B cell (primary cell): ENCODE measurements around the gene MRPL23. TPM values are rescaled to one million over a fixed set of nuclear protein-coding genes. Genes with fewer than 3 reads are reported as not detected.

Experiments
- ATAC-seq: fragments of 200-7000 bp; cut with Tn5 transposase; one replicate; pipeline ENCODE4 v1.10.0; 2021; ENCODE audit warnings: low read depth, mild to moderate bottlenecking, moderate number of reproducible peaks, moderate library complexity
- CTCF ChIA-PET: fragments of 350-600 bp; sonication (Branson Sonifier 250); formaldehyde crosslinking; loops from one replicate; lab custom pipeline; 2021; ENCODE audit warnings: antibody characterized with exemption, inconsistent platforms; lab: Charles Lee
- POLR2A ChIA-PET: fragments of 350-600 bp; sonication (Branson Sonifier 250); formaldehyde crosslinking; loops from one replicate; lab custom pipeline; 2021; ENCODE audit warnings: antibody characterized with exemption; lab: Charles Lee
- DNase-seq: peaks from one replicate; pipeline ENCODE4 v3.0.0; 2013
- H2AFZ ChIP-seq: 2 replicates; pipeline ENCODE4 v1.6.1; 2012; ENCODE audit warnings: mild to moderate bottlenecking, low read depth, low read length; ENCODE audit not compliant: insufficient read depth, poor library complexity, severe bottlenecking
- H3K27ac ChIP-seq, 2 donors: 1 replicate in 1 of 2; 2 replicates in 1 of 2; pipeline ENCODE4 v1.5.1; 2012 to 2013; ENCODE audit warnings: low read length in 2 of 2, mild to moderate bottlenecking in 2 of 2, moderate library complexity in 1 of 2
- H3K27me3 ChIP-seq, 4 experiments: fragments of 200-600 bp in 1 of 4; sonication (generic) in 1 of 4; replicated peaks in 1 of 4; 1 replicate in 2 of 4; 2 replicates in 2 of 4; pipeline versions ENCODE4 v1.6.1 to v1.7.0; 2013 to 2016; ENCODE audit warnings: low read length in 3 of 4, mild to moderate bottlenecking in 2 of 4, mixed read lengths in 1 of 4, moderate library complexity in 1 of 4; ENCODE audit not compliant: insufficient read depth in 4 of 4, control insufficient read depth in 3 of 4; ENCODE audit errors: control extremely low read depth in 1 of 4
- H3K36me3 ChIP-seq, 2 experiments: replicated peaks in 1 of 2; 1 replicate in 1 of 2; 2 replicates in 1 of 2; pipeline versions ENCODE4 v1.6.1 to v1.7.1; 2013; ENCODE audit warnings: low read length in 1 of 2; ENCODE audit not compliant: insufficient read depth in 2 of 2, control insufficient read depth in 1 of 2; ENCODE audit errors: control extremely low read depth in 1 of 2, extremely low read depth in 1 of 2
- H3K4me1 ChIP-seq, 2 donors: fragments of 200-600 bp in 1 of 2; sonication (generic) in 1 of 2; 1 replicate in 1 of 2; 2 replicates in 1 of 2; pipeline versions ENCODE4 v1.5.1 to v1.6.1; 2013 to 2017; ENCODE audit warnings: low read length in 2 of 2; ENCODE audit not compliant: control insufficient read depth in 2 of 2, insufficient read depth in 2 of 2
- H3K4me2 ChIP-seq: replicated peaks from 2 replicates; pipeline ENCODE3; 2012; ENCODE audit warnings: mild to moderate bottlenecking, low read depth, low read length; ENCODE audit not compliant: poor library complexity, severe bottlenecking
- H3K4me3 ChIP-seq, 5 experiments: fragments of 200-600 bp in 1 of 5; sonication (generic) in 1 of 5; 1 replicate in 3 of 5; 2 replicates in 2 of 5; pipeline versions ENCODE4 v1.5.1 to v1.7.0; 2011 to 2016; ENCODE audit warnings: low read length in 4 of 5, mild to moderate bottlenecking in 4 of 5, low read depth in 2 of 5, control low read depth in 1 of 5, moderate library complexity in 1 of 5; ENCODE audit not compliant: insufficient read depth in 1 of 5; ENCODE audit errors: control extremely low read depth in 1 of 5, extremely low read depth in 1 of 5
- H3K79me2 ChIP-seq: fragments of 200-600 bp; sonication (generic); one replicate; pipeline ENCODE4 v1.6.0; 2016; ENCODE audit warnings: low read length; ENCODE audit not compliant: control insufficient read depth, insufficient read depth
- H3K9ac ChIP-seq: fragments of 200-600 bp; sonication (generic); 2 replicates; pipeline ENCODE4 v1.6.1; 2017; ENCODE audit warnings: mild to moderate bottlenecking, low read length, moderate library complexity
- H3K9me3 ChIP-seq, 3 donors: one replicate each; pipeline versions ENCODE4 v1.6.1 to v1.7.1; 2013; ENCODE audit warnings: low read length in 2 of 3; ENCODE audit not compliant: control insufficient read depth in 2 of 3, insufficient read depth in 1 of 3; ENCODE audit errors: control extremely low read depth in 1 of 3
- H4K20me1 ChIP-seq: 2 replicates; pipeline ENCODE4 v1.6.0; 2012; ENCODE audit warnings: mild to moderate bottlenecking, low read length; ENCODE audit not compliant: insufficient read depth, control insufficient read depth, poor library complexity, severe bottlenecking
- H3K27ac Mint-ChIP-seq: one replicate; pipeline ENCODE4 v1.8.0; 2021; ENCODE audit warnings: mixed read lengths
- H3K27me3 Mint-ChIP-seq: one replicate; pipeline ENCODE4 v1.8.0; 2021; ENCODE audit warnings: mixed read lengths
- H3K4me1 Mint-ChIP-seq: one replicate; pipeline ENCODE4 v1.8.0; 2021; ENCODE audit warnings: mixed read lengths
- H3K4me3 Mint-ChIP-seq: one replicate; pipeline ENCODE4 v1.8.0; 2021; ENCODE audit warnings: mixed read lengths
- H3K9me3 Mint-ChIP-seq: one replicate; pipeline ENCODE4 v1.8.0; 2022; ENCODE audit warnings: mixed read lengths; ENCODE audit not compliant: insufficient read depth
- EZH2 ChIP-seq: IDR thresholded peaks from 2 replicates; pipeline ENCODE4 v1.6.1; 2012; ENCODE audit warnings: borderline replicate concordance, low read depth, mild to moderate bottlenecking, moderate library complexity, low read length; ENCODE audit not compliant: insufficient read depth, poor library complexity, severe bottlenecking
- WGBS: methylation state at CpG from one replicate; pipeline ENCODE4 v1.1.5; 2013; ENCODE audit warnings: missing lambda C conversion rate; ENCODE audit not compliant: insufficient coverage; 5-methylcytosine and 5-hydroxymethylcytosine counted together
- intact Hi-C: fragments of 100-400 bp; cut with micrococcal nuclease; formaldehyde crosslinking; loops from one replicate; pipeline ENCODE4 v1.10.0; 2022
- polyA plus RNA-seq: library from polyadenylated mRNA; depleted of rRNA; stranded (reverse); fragments of >200 nt; gene quantifications from 2 replicates; pipeline ENCODE4 v1.2.3, GENCODE V29; 2012
- total RNA-seq, 2 donors: library from RNA; stranded (reverse); fragments of 120-200 nt in 1 of 2; gene quantifications; 1 replicate in 1 of 2; 2 replicates in 1 of 2; pipeline versions ENCODE4 v1.2.3 to v1.2.4, GENCODE V29; 2013 to 2022
- TF ChIP-seq, protein P1 (sequence below): fragments of 200-600 bp; IDR thresholded peaks from one replicate; pipeline ENCODE4 v1.8.0; 2022; ENCODE audit warnings: antibody characterized with exemption, mild to moderate bottlenecking

Gene MRPL23
- total and polyA plus RNA-seq, 2 donors (not counting 1 experiment from before 2014, with no cell fraction given) = 47.8 to 63.2 TPM

DNA sequence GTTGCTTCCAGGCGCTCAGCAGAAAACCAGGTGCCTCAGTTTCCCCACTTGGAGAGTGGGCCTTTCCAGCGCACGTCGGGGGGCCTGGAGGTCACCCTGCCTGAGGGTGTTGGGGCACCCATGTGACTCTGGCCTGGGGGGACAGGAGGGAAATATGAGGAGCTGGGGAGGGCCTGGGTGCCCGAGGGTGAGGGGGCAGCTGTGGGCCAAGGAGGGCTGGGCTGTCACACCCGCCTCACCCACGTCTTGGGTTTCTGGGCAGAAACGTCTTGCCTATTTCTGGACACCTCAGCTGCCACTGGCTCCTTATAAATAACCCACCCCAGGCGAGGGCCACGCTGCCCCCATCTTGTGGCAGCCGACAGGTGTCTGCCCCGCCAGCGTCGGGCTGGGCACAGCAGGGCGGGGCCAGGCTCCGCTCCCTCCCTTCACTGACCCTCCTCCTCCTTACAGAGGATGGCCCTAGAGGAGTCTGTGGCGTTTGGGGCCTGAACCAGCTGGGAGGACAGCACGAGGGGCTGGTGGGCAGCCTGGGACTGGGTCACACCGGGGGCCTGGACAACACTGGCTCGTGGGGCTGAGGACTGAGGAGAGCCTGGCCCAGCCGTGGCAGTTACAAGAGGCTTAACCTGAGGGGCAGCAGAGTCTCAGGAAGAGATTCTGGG, 26.1 kb upstream of the MRPL23 start:
- H4K20me1 ChIP-seq = no peaks in the 10 kb centered on the region
- CTCF ChIA-PET = interaction anchor here (1.0 to 3.3 kb wide), 6 partner anchors 37 to 268 kb away, joined by 3 to 15 read pairs (median 4); no protein-coding TSS in a partner anchor
- no peaks in the 10 kb centered on the region for H3K9me3 ChIP-seq
- H3K27ac ChIP-seq = no peak overlapping the region
- Mint-ChIP-seq H3K9me3 (no peaks in the 10 kb centered on the region), H3K27ac (no peak overlapping the region), H3K27me3 (peaks cover 16% of the 10 kb centered on the region), H3K4me3 (no peak overlapping the region), H3K4me1 (peaks cover 9% of the 10 kb centered on the region)
- peaks cover 0 to 19% (median 8%) of the 10 kb centered on the region in 4 experiments for H3K27me3 ChIP-seq
- WGBS = 76% methylated on average over 16 of the region's 21 CpGs
- POLR2A ChIA-PET = interaction anchor here (1.2 kb wide), 2 partner anchors 31 to 70 kb away, joined by 4 to 5 read pairs; no protein-coding TSS in a partner anchor
- no peak overlapping the region for H2AFZ ChIP-seq
- DNase-seq = no peak
- peaks cover 0 to 5% of the 10 kb centered on the region in 2 donors for H3K4me1 ChIP-seq
- TF ChIP-seq EZH2 = no peak
- TF ChIP-seq, protein P1, sequence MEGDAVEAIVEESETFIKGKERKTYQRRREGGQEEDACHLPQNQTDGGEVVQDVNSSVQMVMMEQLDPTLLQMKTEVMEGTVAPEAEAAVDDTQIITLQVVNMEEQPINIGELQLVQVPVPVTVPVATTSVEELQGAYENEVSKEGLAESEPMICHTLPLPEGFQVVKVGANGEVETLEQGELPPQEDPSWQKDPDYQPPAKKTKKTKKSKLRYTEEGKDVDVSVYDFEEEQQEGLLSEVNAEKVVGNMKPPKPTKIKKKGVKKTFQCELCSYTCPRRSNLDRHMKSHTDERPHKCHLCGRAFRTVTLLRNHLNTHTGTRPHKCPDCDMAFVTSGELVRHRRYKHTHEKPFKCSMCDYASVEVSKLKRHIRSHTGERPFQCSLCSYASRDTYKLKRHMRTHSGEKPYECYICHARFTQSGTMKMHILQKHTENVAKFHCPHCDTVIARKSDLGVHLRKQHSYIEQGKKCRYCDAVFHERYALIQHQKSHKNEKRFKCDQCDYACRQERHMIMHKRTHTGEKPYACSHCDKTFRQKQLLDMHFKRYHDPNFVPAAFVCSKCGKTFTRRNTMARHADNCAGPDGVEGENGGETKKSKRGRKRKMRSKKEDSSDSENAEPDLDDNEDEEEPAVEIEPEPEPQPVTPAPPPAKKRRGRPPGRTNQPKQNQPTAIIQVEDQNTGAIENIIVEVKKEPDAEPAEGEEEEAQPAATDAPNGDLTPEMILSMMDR = no peak
- no peak overlapping the region for H3K4me3 ChIP-seq
- no peaks in the 10 kb centered on the region for H3K36me3 ChIP-seq
- intact Hi-C loops = no loop called here
- H3K9ac ChIP-seq = no peak overlapping the region
- ATAC-seq = no peak
- H3K4me2 ChIP-seq = no peak overlapping the region
- H3K79me2 ChIP-seq = no peaks in the 10 kb centered on the region

DNA sequence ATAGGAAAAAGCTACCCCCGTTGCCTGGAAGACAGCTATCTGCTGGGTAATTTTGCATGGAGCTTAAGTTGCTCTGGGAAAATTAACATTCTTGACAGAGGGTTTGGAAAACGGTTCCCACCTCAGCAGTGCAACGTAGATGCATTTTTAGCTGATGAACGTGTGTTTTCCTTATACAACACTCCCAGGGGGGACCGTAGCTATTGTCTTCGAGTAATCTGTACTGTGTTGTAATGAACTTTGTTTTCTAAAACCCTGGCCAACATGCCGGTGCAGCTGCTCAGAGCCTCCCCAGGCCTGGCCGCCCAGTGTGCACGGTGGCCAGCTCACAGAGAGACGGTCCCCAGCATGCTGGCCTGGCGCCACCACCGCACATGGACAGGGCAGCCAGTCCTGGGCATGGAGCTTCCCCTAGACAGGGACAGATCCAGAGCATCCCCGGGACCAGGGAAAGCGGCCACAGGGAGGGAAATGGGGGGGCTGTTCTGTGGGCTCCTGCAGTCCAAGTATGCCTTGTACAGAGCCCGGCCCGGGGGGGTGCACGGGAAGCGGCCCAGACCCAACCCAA, 25.5 kb upstream of the MRPL23 start:
- no peak overlapping the region for H3K9ac ChIP-seq
- POLR2A ChIA-PET = interaction anchor here (1.1 to 1.2 kb wide), 2 partner anchors 17 to 32 kb away, joined by 4 to 8 read pairs; no protein-coding TSS in a partner anchor
- no peaks in the 10 kb centered on the region for H3K79me2 ChIP-seq
- WGBS = 84% methylated on average over 14 of the region's 18 CpGs
- H3K4me3 ChIP-seq = no peak overlapping the region
- H3K9me3 ChIP-seq = no peaks in the 10 kb centered on the region
- Mint-ChIP-seq H3K27ac (no peak overlapping the region), H3K4me1 (peaks cover 5% of the 10 kb centered on the region), H3K9me3 (no peaks in the 10 kb centered on the region), H3K4me3 (no peak overlapping the region), H3K27me3 (peaks cover 21% of the 10 kb centered on the region)
- DNase-seq = no peak
- H3K27me3 ChIP-seq = peaks cover 0 to 19% (median 8%) of the 10 kb centered on the region in 4 experiments
- peaks cover 0 to 5% of the 10 kb centered on the region in 2 donors for H3K4me1 ChIP-seq
- ATAC-seq = no peak
- no peaks in the 10 kb centered on the region for H4K20me1 ChIP-seq
- no peaks in the 10 kb centered on the region for H3K36me3 ChIP-seq
- intact Hi-C loops = no loop called here
- CTCF ChIA-PET = interaction anchor here (1.0 to 3.3 kb wide), 7 partner anchors 38 to 269 kb away, joined by 3 to 15 read pairs (median 3); no protein-coding TSS in a partner anchor
- H2AFZ ChIP-seq = no peak overlapping the region
- no peak overlapping the region for H3K4me2 ChIP-seq
- no peak overlapping the region for H3K27ac ChIP-seq
- no peak for TF ChIP-seq EZH2
- TF ChIP-seq, protein P1 = no peak
